Measurements from ENCODE around the gene OBP2B.

OBP2B gene

GRCh38 chr9:133164191-133164590, 44.9 kb downstream of the OBP2B start:
- Histone ChIP-seq H3K27ac (ENCODE audit: low read depth, low read length) (no peak overlapping the region), H3K4me3 (ENCODE audit: low read depth, low read length) (peak overlapping the region; percentile 72), H3K36me3 (ENCODE audit: control insufficient read depth, insufficient read depth, low read length) (0 out of 2 replicates have a peak, but pooled peaks cover 1% of the 10 kb centered on the region), H3K4me1 (ENCODE audit: control insufficient read depth, insufficient read depth, low read length) (no peaks in the 10 kb centered on the region; the same call in 1 of the 2 replicates), H3K9me3 (ENCODE audit: control insufficient read depth, insufficient read depth, low read length) (no peaks in the 10 kb centered on the region), H3K9ac (ENCODE audit: low read depth, low read length) (no peak overlapping the region), H3K27me3 (ENCODE audit: control insufficient read depth, insufficient read depth, low read length) (peaks cover 23% of the 10 kb centered on the region)

- no peaks in the 10 kb centered on the region for H3K9me3 ChIP-seq (ENCODE audit: control insufficient read depth, insufficient read depth, low read length)
- H3K4me3 ChIP-seq (ENCODE audit: low read depth, low read length), result peak within 1 kb of the TSS; percentile 72
- H3K27ac ChIP-seq (ENCODE audit: low read depth, low read length), result no peak within 1 kb of the TSS
- 0 out of 2 replicates have a peak, but pooled peaks cover 2% of the 10 kb centered on the region for H3K36me3 ChIP-seq (ENCODE audit: control insufficient read depth, insufficient read depth, low read length)
- no peaks in the 10 kb centered on the region; the same call in 1 of the 2 replicates for H3K4me1 ChIP-seq (ENCODE audit: control insufficient read depth, insufficient read depth, low read length)
- no peak within 1 kb of the TSS for H3K9ac ChIP-seq (ENCODE audit: low read depth, low read length)
- H3K27me3 ChIP-seq (ENCODE audit: control insufficient read depth, insufficient read depth, low read length), result peaks cover 23% of the 10 kb centered on the region
These were observed 45.4 kb downstream of the OBP2B start, which contains the start of gene GBGT1 for GRCh38 chr9:133163504-133164172. GBGT1 (minus strand) TSS chr9:133163914; CDS start chr9:133162412, 1,502 bp downstream.

GRCh38 chr9:133162861-133163503, 46.1 kb downstream of the OBP2B start:
- Histone ChIP-seq H3K9me3 (ENCODE audit: control insufficient read depth, insufficient read depth, low read length) (no peaks in the 10 kb centered on the region), H3K9ac (ENCODE audit: low read depth, low read length) (no peak overlapping the region), H3K27me3 (ENCODE audit: control insufficient read depth, insufficient read depth, low read length) (peaks cover 23% of the 10 kb centered on the region), H3K27ac (ENCODE audit: low read depth, low read length) (no peak overlapping the region), H3K4me1 (ENCODE audit: control insufficient read depth, insufficient read depth, low read length) (no peaks in the 10 kb centered on the region; the same call in 1 of the 2 replicates), H3K36me3 (ENCODE audit: control insufficient read depth, insufficient read depth, low read length) (0 out of 2 replicates have a peak, but pooled peaks cover 2% of the 10 kb centered on the region), H3K4me3 (ENCODE audit: low read depth, low read length) (peak overlapping the region; percentile 72)

GRCh38 chr9:133161547-133161950, 47.5 kb downstream of the OBP2B start:
- H3K27me3 ChIP-seq (ENCODE audit: control insufficient read depth, insufficient read depth, low read length), result peaks cover 23% of the 10 kb centered on the region
- H3K4me1 ChIP-seq (ENCODE audit: control insufficient read depth, insufficient read depth, low read length), result no peaks in the 10 kb centered on the region; the same call in 1 of the 2 replicates
- H3K36me3 ChIP-seq (ENCODE audit: control insufficient read depth, insufficient read depth, low read length), result 0 out of 2 replicates have a peak, but pooled peaks cover 2% of the 10 kb centered on the region
- no peak overlapping the region for H3K4me3 ChIP-seq (ENCODE audit: low read depth, low read length)
- no peaks in the 10 kb centered on the region for H3K9me3 ChIP-seq (ENCODE audit: control insufficient read depth, insufficient read depth, low read length)
- no peak overlapping the region for H3K9ac ChIP-seq (ENCODE audit: low read depth, low read length)
- no peak overlapping the region for H3K27ac ChIP-seq (ENCODE audit: low read depth, low read length)

GRCh38 chr9:133160742-133161546, 48.1 kb downstream of the OBP2B start:
- no peaks in the 10 kb centered on the region; the same call in 1 of the 2 replicates for H3K4me1 ChIP-seq (ENCODE audit: control insufficient read depth, insufficient read depth, low read length)
- 0 out of 2 replicates have a peak, but pooled peaks cover 2% of the 10 kb centered on the region for H3K36me3 ChIP-seq (ENCODE audit: control insufficient read depth, insufficient read depth, low read length)
- no peak overlapping the region for H3K27ac ChIP-seq (ENCODE audit: low read depth, low read length)
- no peak overlapping the region for H3K4me3 ChIP-seq (ENCODE audit: low read depth, low read length)
- no peaks in the 10 kb centered on the region for H3K9me3 ChIP-seq (ENCODE audit: control insufficient read depth, insufficient read depth, low read length)
- H3K9ac ChIP-seq (ENCODE audit: low read depth, low read length), result no peak overlapping the region
- peaks cover 23% of the 10 kb centered on the region for H3K27me3 ChIP-seq (ENCODE audit: control insufficient read depth, insufficient read depth, low read length)

GRCh38 chr9:133158695-133159094, 50.4 kb downstream of the OBP2B start:
- Histone ChIP-seq H3K27ac (ENCODE audit: low read depth, low read length) (no peak overlapping the region), H3K4me3 (ENCODE audit: low read depth, low read length) (no peak overlapping the region), H3K4me1 (ENCODE audit: control insufficient read depth, insufficient read depth, low read length) (no peaks in the 10 kb centered on the region; the same call in 1 of the 2 replicates), H3K9me3 (ENCODE audit: control insufficient read depth, insufficient read depth, low read length) (no peaks in the 10 kb centered on the region), H3K27me3 (ENCODE audit: control insufficient read depth, insufficient read depth, low read length) (peaks cover 12% of the 10 kb centered on the region), H3K9ac (ENCODE audit: low read depth, low read length) (no peak overlapping the region), H3K36me3 (ENCODE audit: control insufficient read depth, insufficient read depth, low read length) (peaks cover 10% of the 10 kb centered on the region; the same call in 1 of the 2 replicates)
